Measurements from ENCODE around the gene CASKIN2. TPM values are rescaled to one million over a fixed set of nuclear protein-coding genes. Genes with fewer than 3 reads are reported as not detected.

The CASKIN2 gene
- total RNA-seq, 1 experiment from 2014 or later, result 37.0 TPM

- H3K4me1 Mint-ChIP-seq, result peaks cover 16 to 40% of the 10 kb centered on the region in 2 experiments
- WGBS (ENCODE audit: extremely low coverage, insufficient read length, low lambda C conversion rate), result no CpG with 5 or more reads among the region's 4 CpGs
- peaks cover 5% of the 10 kb centered on the region for H3K23me2 ChIP-seq (ENCODE audit: insufficient read length, low read depth, low read length, poor library complexity, severe bottlenecking)
- H2BK12ac ChIP-seq (ENCODE audit: insufficient read length, low read depth, low read length), result no peak overlapping the region
- no peak overlapping the region for H3K27ac ChIP-seq (ENCODE audit: insufficient read length, low read depth, low read length)
- no peaks in the 10 kb centered on the region for H3K79me1 ChIP-seq (ENCODE audit: insufficient read depth, low read depth, low read length, poor library complexity, severe bottlenecking)
- H4K5ac ChIP-seq (ENCODE audit: insufficient read length, low read depth, low read length), result no peak overlapping the region
- H3K27ac Mint-ChIP-seq, result peak overlapping the region; percentile 39 to 95 (median 65); a peak in 3 of 7 replicates
- H3K9ac ChIP-seq (ENCODE audit: extremely low read depth, insufficient read length, low read length), result no peak overlapping the region
- no peaks in the 10 kb centered on the region for H4K20me1 ChIP-seq (ENCODE audit: control insufficient read depth, insufficient read depth, insufficient read length)
- H2BK5ac ChIP-seq (ENCODE audit: insufficient read length, low read length), result no peak overlapping the region
- H3K27me3 ChIP-seq (ENCODE audit: insufficient read depth, low read length), result no peaks in the 10 kb centered on the region
- H3K79me2 ChIP-seq (ENCODE audit: insufficient read depth, low read length), result no peaks in the 10 kb centered on the region
- no peak overlapping the region for H4K8ac ChIP-seq (replicated peaks; ENCODE audit: insufficient read length, low read depth, low read length)
- no peak overlapping the region for H3K23ac ChIP-seq (ENCODE audit: insufficient read length, low read depth, low read length)
- no peaks in the 10 kb centered on the region for H3K27me3 Mint-ChIP-seq (ENCODE audit: low read depth)
- H2BK15ac ChIP-seq (ENCODE audit: low read depth, low read length), result no peak overlapping the region
- H4K91ac ChIP-seq (ENCODE audit: insufficient read length, low read depth, low read length), result no peak overlapping the region
- peak overlapping the region; percentile 60 for H3K4me2 ChIP-seq (ENCODE audit: insufficient read depth, insufficient read length, low read length)
- H3K4ac ChIP-seq (ENCODE audit: low read depth, low read length), result no peak overlapping the region
- peaks cover 4% of the 10 kb centered on the region; the same call in 1 of the 2 replicates for H3K4me1 ChIP-seq (ENCODE audit: insufficient read depth, low read length)
- H2BK20ac ChIP-seq (ENCODE audit: low read depth, low read length, poor library complexity, severe bottlenecking), result no peak overlapping the region
- H3T11ph ChIP-seq (ENCODE audit: low read length), result no peak overlapping the region
- H3K56ac ChIP-seq (ENCODE audit: insufficient read length, low read depth, low read length), result no peak overlapping the region
- H2AFZ ChIP-seq (ENCODE audit: low read length), result no peak overlapping the region
- no peak overlapping the region for H2AK5ac ChIP-seq (ENCODE audit: insufficient read length, low read length)
- H3K4me3 Mint-ChIP-seq, result peak overlapping the region; percentile 51 to 75; a peak in 3 of 5 replicates
- no peak overlapping the region for H2BK120ac ChIP-seq (ENCODE audit: low read depth, low read length, poor library complexity, severe bottlenecking)
- H3K14ac ChIP-seq (ENCODE audit: insufficient read depth, low read length), result no peak overlapping the region
- no peaks in the 10 kb centered on the region for H3K9me3 Mint-ChIP-seq
- peaks cover 1 to 20% (median 4%) of the 10 kb centered on the region in 3 experiments; a peak in 3 of 7 replicates for H3K36me3 Mint-ChIP-seq (ENCODE audit: insufficient read depth in 1 of 3, low read depth in 3 of 3)
- no peak for DNase-seq
- no peak overlapping the region for H3K18ac ChIP-seq (ENCODE audit: insufficient read length, low read depth, low read length)
- TF ChIP-seq, protein P1, sequence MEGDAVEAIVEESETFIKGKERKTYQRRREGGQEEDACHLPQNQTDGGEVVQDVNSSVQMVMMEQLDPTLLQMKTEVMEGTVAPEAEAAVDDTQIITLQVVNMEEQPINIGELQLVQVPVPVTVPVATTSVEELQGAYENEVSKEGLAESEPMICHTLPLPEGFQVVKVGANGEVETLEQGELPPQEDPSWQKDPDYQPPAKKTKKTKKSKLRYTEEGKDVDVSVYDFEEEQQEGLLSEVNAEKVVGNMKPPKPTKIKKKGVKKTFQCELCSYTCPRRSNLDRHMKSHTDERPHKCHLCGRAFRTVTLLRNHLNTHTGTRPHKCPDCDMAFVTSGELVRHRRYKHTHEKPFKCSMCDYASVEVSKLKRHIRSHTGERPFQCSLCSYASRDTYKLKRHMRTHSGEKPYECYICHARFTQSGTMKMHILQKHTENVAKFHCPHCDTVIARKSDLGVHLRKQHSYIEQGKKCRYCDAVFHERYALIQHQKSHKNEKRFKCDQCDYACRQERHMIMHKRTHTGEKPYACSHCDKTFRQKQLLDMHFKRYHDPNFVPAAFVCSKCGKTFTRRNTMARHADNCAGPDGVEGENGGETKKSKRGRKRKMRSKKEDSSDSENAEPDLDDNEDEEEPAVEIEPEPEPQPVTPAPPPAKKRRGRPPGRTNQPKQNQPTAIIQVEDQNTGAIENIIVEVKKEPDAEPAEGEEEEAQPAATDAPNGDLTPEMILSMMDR (conservative IDR thresholded peaks at IDR 0.05), result no peak
- no peaks in the 10 kb centered on the region for H3K9me3 ChIP-seq (ENCODE audit: control insufficient read depth, low read depth, low read length)
These were observed 34.8 kb upstream of the CASKIN2 start for GRCh38 chr17:75550139-75550465.
